Mucosa of descending colon (tissue), 3 donors: ENCODE data around the gene NEUROD6. TPM values are rescaled to one million over a fixed set of nuclear protein-coding genes. Genes with fewer than 3 reads are reported as not detected.

Experiments used
- ATAC-seq: fragments of 200-7000 bp; cut with Tn5 transposase; one replicate; pipeline ENCODE4 v1.9.1; 2020; ENCODE audit warnings: mild to moderate bottlenecking, moderate library complexity
- DNase-seq, 3 donors: peaks; one replicate each; pipeline ENCODE4 v3.0.0-alpha.2; 2020
- H3K36me3 ChIP-seq: fragments of 200-600 bp; one replicate; pipeline ENCODE4 v1.8.0; 2021; ENCODE audit warnings: low read depth, mild to moderate bottlenecking
- H3K4me1 ChIP-seq: fragments of 200-600 bp; one replicate; pipeline ENCODE4 v1.8.0; 2021; ENCODE audit warnings: low read depth, mild to moderate bottlenecking
- H3K4me3 ChIP-seq: fragments of 200-600 bp; one replicate; pipeline ENCODE4 v1.8.0; 2021; ENCODE audit warnings: mild to moderate bottlenecking
- H3K9me3 ChIP-seq: fragments of 200-600 bp; one replicate; pipeline ENCODE4 v1.8.0; 2021; ENCODE audit warnings: mild to moderate bottlenecking
- CTCF ChIP-seq: fragments of 200-600 bp; IDR thresholded peaks from one replicate; pipeline ENCODE4 v1.8.0; 2022; ENCODE audit warnings: antibody characterized with exemption, mild to moderate bottlenecking
- intact Hi-C, 2 donors: fragments of 100-400 bp; cut with DNase I in 1 of 2; cut with micrococcal nuclease in 1 of 2; formaldehyde crosslinking; loops; one replicate each; pipeline versions ENCODE4 v1.11.0 to v1.11.1; 2022; cut with DNase I, micrococcal nuclease
- total RNA-seq, 3 donors: library from RNA; stranded (reverse); fragmentation: NEBNext Ultra II Directional in 2 of 3; extraction: Animal tissue kit (Norgen Biotek cat#: 25700) in 2 of 3; gene quantifications; one replicate each; pipeline versions ENCODE4 v1.2.1 to v1.2.4, GENCODE V29; 2021 to 2023
- donor health status: DM: no; HTN: no; CAD: no; lungs with moderate emphysema.
- donor health status: DM: no; HTN: no; CAD: no.
- donor health status: DM: no; HTN: yes; CAD: no.

Gene NEUROD6
- total RNA-seq, 3 donors from 2014 or later, result not detected

GRCh38 chr7:31316876-31317275 is 23.6 kb downstream of the NEUROD6 start:
- ATAC-seq (no peak), DNase-seq (no peak)
- Histone ChIP-seq H3K4me3 (no peak overlapping the region), H3K36me3 (no peaks in the 10 kb centered on the region), H3K4me1 (no peaks in the 10 kb centered on the region), H3K9me3 (no peaks in the 10 kb centered on the region)
- intact Hi-C loops, result no loop called here
- TF ChIP-seq CTCF, result no peak

DNA sequence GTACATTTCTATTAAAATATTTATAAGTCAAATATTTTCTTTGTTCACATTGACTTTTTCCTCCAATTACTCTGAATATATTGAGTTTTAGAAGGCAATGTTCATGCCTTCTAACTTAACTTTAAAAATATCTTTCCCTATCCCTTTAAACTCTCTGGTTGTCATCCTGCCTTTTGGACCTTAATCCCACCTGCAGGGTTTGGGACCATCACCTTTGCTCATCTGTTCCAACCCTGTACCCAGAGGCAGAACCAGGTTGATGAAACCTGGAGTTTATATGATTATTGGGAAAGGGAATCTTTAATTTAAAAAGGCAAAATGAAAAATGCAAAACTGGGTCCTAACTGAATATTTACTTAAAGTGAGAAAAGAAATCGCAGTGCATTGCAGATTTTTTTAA is 24.8 kb downstream of the NEUROD6 start:
- intact Hi-C loops, result no loop called here
- TF ChIP-seq CTCF, result no peak
- ATAC-seq, result no peak

DNA sequence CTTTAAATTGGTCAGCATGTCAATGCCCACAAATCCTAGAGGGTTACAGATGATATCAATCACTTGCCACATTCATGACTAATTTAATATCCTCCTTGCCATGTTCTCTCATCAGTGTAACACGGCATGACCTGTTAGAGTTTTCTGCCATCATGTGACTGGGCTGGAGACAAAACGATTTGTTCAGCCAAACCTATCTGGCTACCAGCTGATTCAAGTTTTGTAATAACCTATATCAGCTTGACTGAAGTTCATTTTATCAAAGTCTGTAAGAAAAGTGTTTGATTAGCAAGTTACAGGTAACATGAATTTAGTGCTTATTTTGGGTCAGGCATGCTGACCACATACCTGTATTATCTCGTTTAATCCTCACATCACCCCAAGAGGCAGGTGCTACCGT is 25.7 kb downstream of the NEUROD6 start:
- ATAC-seq, result no peak
- intact Hi-C loops, result no loop called here
- H3K4me1 ChIP-seq, result no peaks in the 10 kb centered on the region
- H3K36me3 ChIP-seq, result no peaks in the 10 kb centered on the region
- DNase-seq, result no peak
- no peak for TF ChIP-seq CTCF
- no peaks in the 10 kb centered on the region for H3K9me3 ChIP-seq
- H3K4me3 ChIP-seq, result no peak overlapping the region

More for the DNA sequence above, 24.8 kb downstream of the NEUROD6 start:
- Histone ChIP-seq H3K4me3 (no peak overlapping the region), H3K4me1 (no peaks in the 10 kb centered on the region), H3K36me3 (no peaks in the 10 kb centered on the region), H3K9me3 (no peaks in the 10 kb centered on the region)
- no peak for DNase-seq

DNA sequence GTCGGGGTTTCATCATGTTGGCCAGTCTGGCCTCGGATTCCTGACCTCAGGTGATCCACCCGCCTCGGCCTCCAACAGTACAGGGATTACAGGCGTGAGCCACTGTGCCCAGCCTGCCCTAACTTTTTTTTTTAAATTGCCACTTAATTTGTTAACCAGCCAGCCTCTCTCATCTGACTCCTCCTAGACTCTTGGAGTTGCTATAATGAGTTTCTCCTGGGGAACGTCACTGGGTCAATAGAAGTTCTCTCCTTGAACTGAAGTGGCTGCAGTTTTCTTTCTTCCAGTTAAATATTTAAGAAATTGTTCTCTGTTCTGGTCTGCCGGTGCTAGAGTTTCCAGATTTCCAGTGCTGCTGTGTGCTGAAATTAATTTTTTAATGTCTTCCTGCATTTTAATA is 27.6 kb downstream of the NEUROD6 start:
- Histone ChIP-seq H3K36me3 (no peaks in the 10 kb centered on the region), H3K4me3 (no peak overlapping the region), H3K4me1 (no peaks in the 10 kb centered on the region), H3K9me3 (no peaks in the 10 kb centered on the region)
- intact Hi-C loops, result no loop called here
- TF ChIP-seq CTCF, result no peak
- DNase-seq (no peak), ATAC-seq (no peak)

GRCh38 chr7:31311552-31311951 is 29.0 kb downstream of the NEUROD6 start:
- H3K36me3 ChIP-seq, result no peaks in the 10 kb centered on the region
- H3K4me1 ChIP-seq, result no peaks in the 10 kb centered on the region
- DNase-seq (no peak), ATAC-seq (no peak)
- no peak for TF ChIP-seq CTCF
- no peaks in the 10 kb centered on the region for H3K9me3 ChIP-seq
- no peak overlapping the region for H3K4me3 ChIP-seq
- intact Hi-C loops, result no loop called here

GRCh38 chr7:31310321-31310935 is 30.1 kb downstream of the NEUROD6 start:
- Histone ChIP-seq H3K9me3 (no peaks in the 10 kb centered on the region), H3K36me3 (no peaks in the 10 kb centered on the region), H3K4me3 (no peak overlapping the region), H3K4me1 (no peaks in the 10 kb centered on the region)
- DNase-seq (no peak), ATAC-seq (no peak)
- intact Hi-C loops, result no loop called here
- TF ChIP-seq CTCF, result no peak
